HepG2 (cell line): ENCODE measurements around the gene MAFB. TPM values are rescaled to one million over a fixed set of nuclear protein-coding genes. Genes with fewer than 3 reads are reported as not detected.

ENCODE experiments used
- ATAC-seq: fragments of 200-7000 bp; cut with Tn5 transposase; 3 replicates; pipeline ENCODE4 v1.9.1; 2020; ENCODE audit warnings: mild to moderate bottlenecking, moderate library complexity
- BruUV-seq: library from RNA; stranded (reverse); fragments of 400-500 nt; replicated peaks from 2 replicates; lab custom pipeline; 2021; lab: Mats Ljungman, UMichigan
- CTCF ChIA-PET: fragments of 300-600 bp; formaldehyde crosslinking; extraction: SDS; loops from one replicate; lab custom pipeline; 2021; ENCODE audit warnings: low total read pairs, inconsistent platforms, low intra/inter-chr PET ratio; lab: Yijun Ruan, JAX
- POLR2A ChIA-PET: fragments of 350-600 bp; sonication (Branson Sonifier 250); formaldehyde crosslinking; loops from one replicate; lab custom pipeline; 2020; ENCODE audit warnings: antibody characterized with exemption, inconsistent platforms; lab: Yijun Ruan, JAX
- DNase-seq: peaks from one replicate; pipeline ENCODE4 v3.0.0-alpha.2; 2015; ENCODE audit warnings: low spot score
- FAIRE-seq: peaks from 3 replicates; lab custom pipeline; 2011; peaks lifted over from hg19 to GRCh38; lab: Jason Lieb, UNC
- H2AFZ ChIP-seq: one replicate; pipeline ENCODE4 v1.6.1; 2011; ENCODE audit warnings: low read length, inconsistent platforms
- H3K27ac ChIP-seq: fragments of 300-600 bp; 3 replicates; pipeline ENCODE4 v1.8.0; 2011; ENCODE audit warnings: mixed run types, mild to moderate bottlenecking, mixed read lengths, low read length, inconsistent platforms; ENCODE audit not compliant: insufficient read depth; ENCODE audit errors: extremely low read length
- H3K27me3 ChIP-seq, 2 experiments: fragments of 200-600 bp in 1 of 2; 2 replicates in 1 of 2; 3 replicates in 1 of 2; pipeline versions ENCODE4 v1.6.0 to v1.8.0; 2011; ENCODE audit warnings: low read length in 2 of 2, mild to moderate bottlenecking in 2 of 2, moderate library complexity in 2 of 2, inconsistent platforms in 1 of 2; ENCODE audit not compliant: insufficient read depth in 2 of 2, control insufficient read depth in 1 of 2
- H3K36me3 ChIP-seq, 2 experiments: fragments of 200-600 bp in 1 of 2; replicated peaks in 1 of 2; 2 replicates in 1 of 2; 3 replicates in 1 of 2; pipeline versions ENCODE4 v1.5.1 to v1.8.0; 2011; ENCODE audit warnings: low read length in 2 of 2, inconsistent platforms in 1 of 2; ENCODE audit not compliant: insufficient read depth in 2 of 2, control insufficient read depth in 1 of 2
- H3K4me1 ChIP-seq: 2 replicates; pipeline ENCODE4 v1.5.1; 2012; ENCODE audit warnings: low read length, inconsistent platforms; ENCODE audit not compliant: insufficient read depth
- H3K4me2 ChIP-seq: 2 replicates; pipeline ENCODE4 v1.6.0; 2011; ENCODE audit warnings: low read depth, low read length, inconsistent platforms
- H3K4me3 ChIP-seq, 3 experiments: fragments of 200-600 bp in 1 of 3; sonication (generic), shearing (Covaris generic) in 1 of 3; replicated peaks in 1 of 3; 2 replicates each; pipeline ENCODE4 v1.5.1; 2011 to 2016; ENCODE audit warnings: low read length in 3 of 3, inconsistent platforms in 2 of 3, low read depth in 2 of 3, mild to moderate bottlenecking in 2 of 3, control low read depth in 1 of 3, mixed read lengths in 1 of 3; ENCODE audit not compliant: insufficient read depth in 1 of 3
- H3K79me2 ChIP-seq: one replicate; pipeline ENCODE4 v1.6.1; 2011; ENCODE audit warnings: low read length, inconsistent platforms; ENCODE audit not compliant: insufficient read depth
- H3K9ac ChIP-seq: 2 replicates; pipeline ENCODE4 v1.6.0; 2011; ENCODE audit warnings: mild to moderate bottlenecking, low read depth, low read length, inconsistent platforms; ENCODE audit not compliant: insufficient read depth
- H3K9me3 ChIP-seq: 2 replicates; pipeline ENCODE4 v1.5.1; 2012; ENCODE audit warnings: mild to moderate bottlenecking, low read length
- H4K20me1 ChIP-seq: 2 replicates; pipeline ENCODE4 v1.6.0; 2011; ENCODE audit warnings: inconsistent platforms, mild to moderate bottlenecking, low read length, moderate library complexity; ENCODE audit not compliant: insufficient read depth
- FOXC1 ChIP-seq: sonication (generic); formaldehyde crosslinking; IDR thresholded peaks from 2 replicates; pipeline ENCODE4 v1.8.0; 2022; ENCODE audit warnings: mild to moderate bottlenecking, missing genetic modification reagents, borderline replicate concordance
- HOXA5 ChIP-seq: sonication (generic); formaldehyde crosslinking; IDR thresholded peaks from 2 replicates; pipeline ENCODE4 v1.4.0; 2020; ENCODE audit warnings: missing genetic modification reagents
- IKZF4 ChIP-seq: sonication (generic); formaldehyde crosslinking; IDR thresholded peaks from 2 replicates; pipeline ENCODE4 v1.5.1; 2020; ENCODE audit warnings: borderline replicate concordance, mild to moderate bottlenecking, low read depth, missing genetic modification reagents; ENCODE audit errors: not compliant biosample characterization
- MTF1 ChIP-seq: sonication (generic); formaldehyde crosslinking; IDR thresholded peaks from 2 replicates; pipeline ENCODE4 v1.5.0; 2020; ENCODE audit warnings: missing genetic modification reagents
- ZNF207 ChIP-seq: fragments of 450-650 bp; IDR thresholded peaks from 2 replicates; pipeline ENCODE4 v1.6.1; 2016; ENCODE audit warnings: antibody characterized with exemption, borderline replicate concordance
- ZNF3 ChIP-seq: IDR thresholded peaks from 2 replicates; pipeline ENCODE4 v1.7.0; 2017; ENCODE audit warnings: inconsistent platforms
- ZNF549 ChIP-seq: sonication (generic); formaldehyde crosslinking; IDR thresholded peaks from 2 replicates; pipeline ENCODE4 v1.5.0; 2020; ENCODE audit warnings: missing genetic modification reagents
- ZNF660 ChIP-seq: sonication (generic); formaldehyde crosslinking; IDR thresholded peaks from 2 replicates; pipeline ENCODE4 v1.5.1; 2020; ENCODE audit warnings: mild to moderate bottlenecking, low read depth, missing genetic modification reagents, borderline replicate concordance
- WGBS: methylation state at CpG from one replicate; pipeline ENCODE4 v1.1.6; 2017; ENCODE audit warnings: low lambda C conversion rate; 5-methylcytosine and 5-hydroxymethylcytosine counted together
- in situ Hi-C: cut with HindIII; loops from 2 replicates; pipeline ENCODE4 v1.10.0; 2017; ENCODE audit warnings: low pct_unique_long_range_greater_than_20kb; ENCODE audit not compliant: extremely low pct_ligation_motif_present
- intact Hi-C: fragments of 100-400 bp; cut with micrococcal nuclease; formaldehyde crosslinking; loops from one replicate; pipeline ENCODE4 v1.10.0; 2022; ENCODE audit not compliant: unreplicated experiment
- polyA plus RNA-seq, 8 experiments: library from polyadenylated mRNA; depleted of rRNA in 3 of 8; stranded (reverse) in 7 of 8; unstranded in 1 of 8; fragments of >200 nt; fragmentation: Illumina TruSeq in 4 of 8; extraction: Trizol in 4 of 8; gene quantifications; 2 replicates each; pipeline versions ENCODE4 v1.2.1 to v1.2.3, GENCODE V29; 2011 to 2016; ENCODE audit warnings: low read depth in 4 of 8, missing spikeins in 1 of 8, mixed read lengths in 1 of 8; ENCODE audit not compliant: insufficient read depth in 1 of 8
- total RNA-seq, 5 experiments: library from RNA; depleted of rRNA; stranded (reverse); fragments of >200 nt; fragmentation: Illumina TruSeq; extraction: Trizol; gene quantifications; 2 replicates each; pipeline ENCODE4 v1.2.3, GENCODE V29; 2016; ENCODE audit warnings: low read depth in 1 of 5
- TF ChIP-seq, protein P1 (sequence below), 2 experiments: sonication (generic) in 1 of 2; formaldehyde crosslinking in 1 of 2; IDR thresholded peaks; 2 replicates each; pipeline versions ENCODE4 v1.5.1 to v1.6.1; 2011 to 2020; ENCODE audit warnings: borderline replicate concordance in 1 of 2, low read depth in 1 of 2, low read length in 1 of 2, mild to moderate bottlenecking in 1 of 2, missing genetic modification reagents in 1 of 2, moderate library complexity in 1 of 2
- TF ChIP-seq, protein P2 (sequence below): IDR thresholded peaks from 2 replicates; pipeline ENCODE4 v1.6.1; 2018; ENCODE audit warnings: missing genetic modification reagents, mild to moderate bottlenecking, missing compliant biosample characterization

Gene MAFB
- total and polyA plus RNA-seq, 2 of the 13 experiments (the other 11 are each of a cell fraction or from before 2014, with no cell fraction given), result 0.08 to 0.11 TPM

DNA sequence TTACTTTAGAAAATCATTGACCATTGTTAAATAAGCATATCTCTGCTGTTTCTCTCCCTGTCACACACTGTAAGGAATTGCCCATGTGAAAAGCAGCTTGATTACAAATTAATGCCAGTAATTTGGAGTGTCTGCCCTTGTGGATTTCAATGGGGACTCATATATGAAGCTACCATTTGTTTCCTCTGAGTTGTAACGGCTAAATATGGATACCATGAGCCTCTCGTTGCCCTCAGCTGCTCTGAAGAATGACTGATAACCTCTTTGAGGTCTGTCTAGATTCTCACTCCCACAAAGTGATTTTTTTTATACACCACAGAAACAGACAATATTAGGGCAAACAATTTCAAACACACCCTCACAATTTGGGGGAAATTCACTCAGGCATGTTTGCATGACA, 40.0 kb upstream of the MAFB start:
- Histone ChIP-seq H4K20me1 (no peaks in the 10 kb centered on the region), H3K9me3 (no peaks in the 10 kb centered on the region), H3K4me3 (no peak overlapping the region), H3K36me3 (no peaks in the 10 kb centered on the region), H2AFZ (no peak overlapping the region), H3K79me2 (no peaks in the 10 kb centered on the region), H3K4me2 (no peak overlapping the region), H3K27me3 (peaks cover 0 to 4% of the 10 kb centered on the region in 2 experiments; a peak in 1 of 5 replicates), H3K4me1 (no peaks in the 10 kb centered on the region), H3K9ac (no peak overlapping the region), H3K27ac (no peak overlapping the region)
- ATAC-seq (no peak), FAIRE-seq (no peak), DNase-seq (no peak)
- 0% methylated on average over 2 of the region's 2 CpGs for WGBS
- BruUV-seq, result no TSS peak
- no peak for TF ChIP-seq ZNF549
- intact Hi-C loops, result no loop called here
- in situ Hi-C loops, result no loop called here
- ChIA-PET POLR2A (no interaction called here), CTCF (no interaction called here)

DNA sequence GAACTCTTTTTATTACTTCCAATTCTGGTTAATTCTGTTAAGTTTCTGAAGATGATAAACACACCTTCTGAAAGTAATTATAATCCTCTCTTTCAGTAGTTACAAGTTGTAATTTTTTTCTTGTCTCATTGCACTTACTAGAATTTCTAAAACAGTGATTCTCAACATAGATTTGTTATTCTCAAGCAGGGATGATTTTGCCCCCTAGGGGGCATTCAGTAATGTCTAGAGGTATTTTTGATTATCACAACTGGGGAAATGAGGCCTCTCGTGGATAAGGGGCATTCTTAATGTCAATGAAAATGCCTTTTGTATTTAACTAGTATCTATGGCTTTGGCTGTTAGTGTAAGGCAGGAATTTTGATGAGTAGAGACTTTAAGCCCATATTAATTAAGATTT, 39.4 kb upstream of the MAFB start:
- ATAC-seq (no peak), DNase-seq (no peak), FAIRE-seq (no peak)
- TF ChIP-seq ZNF207 (no peak), FOXC1 (CRISPR knock-in tag) (no peak), MTF1 (CRISPR knock-in tag) (no peak), IKZF4 (CRISPR knock-in tag) (no peak), HOXA5 (CRISPR knock-in tag) (no peak), ZNF660 (CRISPR knock-in tag) (no peak), ZNF3 (CRISPR knock-in tag) (no peak)
- TF ChIP-seq, protein P1, sequence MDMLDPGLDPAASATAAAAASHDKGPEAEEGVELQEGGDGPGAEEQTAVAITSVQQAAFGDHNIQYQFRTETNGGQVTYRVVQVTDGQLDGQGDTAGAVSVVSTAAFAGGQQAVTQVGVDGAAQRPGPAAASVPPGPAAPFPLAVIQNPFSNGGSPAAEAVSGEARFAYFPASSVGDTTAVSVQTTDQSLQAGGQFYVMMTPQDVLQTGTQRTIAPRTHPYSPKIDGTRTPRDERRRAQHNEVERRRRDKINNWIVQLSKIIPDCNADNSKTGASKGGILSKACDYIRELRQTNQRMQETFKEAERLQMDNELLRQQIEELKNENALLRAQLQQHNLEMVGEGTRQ (IDR thresholded peaks at IDR 0.05; ENCODE audit: low read depth, low read length), result no peak
- TF ChIP-seq, protein P1 (CRISPR knock-in tag; IDR thresholded peaks at IDR 0.05; ENCODE audit: borderline replicate concordance), result no peak
- TF ChIP-seq, protein P2, sequence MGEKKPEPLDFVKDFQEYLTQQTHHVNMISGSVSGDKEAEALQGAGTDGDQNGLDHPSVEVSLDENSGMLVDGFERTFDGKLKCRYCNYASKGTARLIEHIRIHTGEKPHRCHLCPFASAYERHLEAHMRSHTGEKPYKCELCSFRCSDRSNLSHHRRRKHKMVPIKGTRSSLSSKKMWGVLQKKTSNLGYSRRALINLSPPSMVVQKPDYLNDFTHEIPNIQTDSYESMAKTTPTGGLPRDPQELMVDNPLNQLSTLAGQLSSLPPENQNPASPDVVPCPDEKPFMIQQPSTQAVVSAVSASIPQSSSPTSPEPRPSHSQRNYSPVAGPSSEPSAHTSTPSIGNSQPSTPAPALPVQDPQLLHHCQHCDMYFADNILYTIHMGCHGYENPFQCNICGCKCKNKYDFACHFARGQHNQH (CRISPR knock-in tag), result no peak
- WGBS, result 0% methylated on average over 1 of the region's 1 CpG
- no peaks in the 10 kb centered on the region for H3K4me1 ChIP-seq
- no peak overlapping the region for H3K27ac ChIP-seq
- intact Hi-C loops (no loop called here), in situ Hi-C loops (no loop called here)
- no peak overlapping the region for H3K4me2 ChIP-seq
- no peak overlapping the region for H2AFZ ChIP-seq
- ChIA-PET POLR2A (no interaction called here), CTCF (no interaction called here)
- no peak overlapping the region for H3K4me3 ChIP-seq
- no TSS peak for BruUV-seq
- no peaks in the 10 kb centered on the region for H3K36me3 ChIP-seq
- no peaks in the 10 kb centered on the region for H4K20me1 ChIP-seq
- H3K27me3 ChIP-seq, result peaks cover 0 to 4% of the 10 kb centered on the region in 2 experiments; a peak in 1 of 5 replicates
- no peaks in the 10 kb centered on the region for H3K79me2 ChIP-seq
- no peaks in the 10 kb centered on the region for H3K9me3 ChIP-seq
- H3K9ac ChIP-seq, result no peak overlapping the region
